A375 (cell line): ENCODE data around the gene FAM72B. TPM values are rescaled to one million over a fixed set of nuclear protein-coding genes. Genes with fewer than 3 reads are reported as not detected.

Experiments used
- total RNA-seq: library from RNA; depleted of rRNA; stranded (reverse); fragments of >200 nt; shearing (Covaris generic); gene quantifications from 2 replicates; pipeline ENCODE4 v1.2.3, GENCODE V29; 2014; rRNA removed

Gene FAM72B
- total RNA-seq, result 11.1 and 11.7 TPM in 2 replicates

DNA sequence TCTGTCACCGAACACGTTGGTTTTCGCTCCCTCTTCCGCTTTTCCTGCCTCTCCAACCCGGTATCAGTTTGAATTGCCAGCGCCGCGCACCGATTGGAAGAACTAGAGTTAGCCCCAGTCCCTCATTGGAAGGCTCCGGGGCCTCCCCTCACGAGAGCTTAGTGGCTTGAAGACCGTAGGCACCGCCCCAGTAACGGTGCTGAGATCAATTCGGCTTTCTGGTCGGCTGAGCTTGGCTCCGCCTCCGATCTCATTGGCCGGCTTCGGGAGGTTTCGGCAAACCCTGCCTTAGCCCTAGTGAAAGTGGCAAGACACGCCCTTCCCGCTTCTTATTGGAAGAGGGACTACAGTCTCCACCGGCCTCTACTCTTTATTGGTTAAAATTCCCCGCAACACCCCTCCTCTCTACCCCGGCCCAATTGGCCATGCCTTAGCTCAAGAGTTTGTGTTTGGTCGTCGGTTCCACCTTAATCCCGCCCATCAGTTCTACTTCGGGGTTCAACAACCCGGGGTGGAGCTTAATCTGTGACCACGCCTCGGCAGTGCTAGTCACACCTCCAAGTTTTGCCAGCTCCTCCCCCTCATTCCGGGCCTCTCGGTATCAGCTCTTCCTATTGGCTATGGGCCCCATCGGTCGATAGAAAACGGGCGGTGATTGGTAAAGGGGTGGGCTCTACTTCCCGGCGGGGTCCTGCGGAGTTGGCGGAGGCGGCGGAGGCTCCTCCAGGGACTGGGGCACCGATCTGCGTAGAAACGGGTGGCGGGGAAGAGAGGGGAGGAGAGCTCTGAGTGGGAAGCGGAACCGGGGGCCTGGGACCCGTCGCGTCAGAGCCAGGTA, at the start of gene FAM72B, which contains the start of gene SRGAP2C:
Gene FAM72B (minus strand): TSS at position 51 of the 838 bp plus-strand sequence. CDS start 851 bp downstream, outside the sequence.
Gene SRGAP2C (plus strand): TSS at position 686 of the 838 bp plus-strand sequence. CDS start 2,472 bp downstream, outside the sequence.

Other genes with a start within 250 kb of the FAM72B start
- gene SRGAP2C, start 635 bp upstream of the FAM72B start, total RNA-seq, result 17.7 and 17.8 TPM in 2 replicates